Vagina (tissue), 2 donors: ENCODE data around the gene RHBDL3. TPM values are rescaled to one million over a fixed set of nuclear protein-coding genes. Genes with fewer than 3 reads are reported as not detected.

Experiments
- DNase-seq, 2 donors: peaks; one replicate each; pipeline ENCODE4 v3.0.0-alpha.2; 2017; ENCODE audit errors: extremely low spot score in 2 of 2
- H3K27ac ChIP-seq: fragments of 200-600 bp; sonication (generic); one replicate; pipeline ENCODE4 v1.5.1; 2019
- H3K27me3 ChIP-seq: fragments of 200-600 bp; sonication (generic); one replicate; pipeline ENCODE4 v1.5.1; 2019
- H3K36me3 ChIP-seq, 2 donors: fragments of 200-600 bp; sonication (generic); one replicate each; pipeline ENCODE4 v1.5.1; 2017 to 2019
- H3K4me1 ChIP-seq: fragments of 200-600 bp; sonication (generic); one replicate; pipeline ENCODE4 v1.5.1; 2019
- H3K4me3 ChIP-seq, 2 donors: fragments of 200-600 bp; sonication (generic); 1 replicate in 1 of 2; 2 replicates in 1 of 2; pipeline ENCODE4 v1.5.1; 2016 to 2019
- H3K9me3 ChIP-seq: fragments of 200-600 bp; sonication (generic); one replicate; pipeline ENCODE4 v1.5.1; 2019
- POLR2A ChIP-seq, 2 donors: fragments of 450-650 bp; IDR thresholded peaks; one replicate each; pipeline ENCODE4 v1.6.1; 2017; ENCODE audit warnings: antibody characterized with exemption in 2 of 2, mild to moderate bottlenecking in 2 of 2, moderate library complexity in 2 of 2
- POLR2AphosphoS5 ChIP-seq, 2 donors: sonication (generic); formaldehyde crosslinking; IDR thresholded peaks; one replicate each; pipeline ENCODE4 v1.9.0; 2017; ENCODE audit warnings: antibody characterized with exemption in 2 of 2, mild to moderate bottlenecking in 2 of 2, low read depth in 1 of 2; ENCODE audit not compliant: insufficient read depth in 1 of 2
- intact Hi-C: fragments of 100-400 bp; cut with DNase I; formaldehyde crosslinking; loops from one replicate; pipeline ENCODE4 v1.15.1; 2023
- total RNA-seq: library from RNA; depleted of rRNA; stranded (reverse); fragments of >200 nt; gene quantifications from one replicate; pipeline ENCODE4 v1.2.3, GENCODE V29; 2016
- TF ChIP-seq, protein P1 (sequence below), 3 experiments: fragments of 450-650 bp in 2 of 3; fragments of 200-600 bp in 1 of 3; sonication (generic) in 1 of 3; IDR thresholded peaks; one replicate each; pipeline ENCODE4 v1.5.1; 2017 to 2019; ENCODE audit warnings: antibody characterized with exemption in 3 of 3, mild to moderate bottlenecking in 2 of 3, moderate library complexity in 2 of 3

Gene RHBDL3
- total RNA-seq, 1 donor from 2014 or later = 1.7 TPM

GRCh38 chr17:32264823-32265191 lies 825 bp upstream of the RHBDL3 start:
- DNase-seq = no peak
- TF ChIP-seq POLR2AphosphoS5 (IDR thresholded peaks at IDR 0.05; ENCODE audit: insufficient read depth in 1 of 2, low read depth in 1 of 2) (no peak), POLR2A (IDR thresholded peaks at IDR 0.05) (no peak)
- TF ChIP-seq, protein P1, sequence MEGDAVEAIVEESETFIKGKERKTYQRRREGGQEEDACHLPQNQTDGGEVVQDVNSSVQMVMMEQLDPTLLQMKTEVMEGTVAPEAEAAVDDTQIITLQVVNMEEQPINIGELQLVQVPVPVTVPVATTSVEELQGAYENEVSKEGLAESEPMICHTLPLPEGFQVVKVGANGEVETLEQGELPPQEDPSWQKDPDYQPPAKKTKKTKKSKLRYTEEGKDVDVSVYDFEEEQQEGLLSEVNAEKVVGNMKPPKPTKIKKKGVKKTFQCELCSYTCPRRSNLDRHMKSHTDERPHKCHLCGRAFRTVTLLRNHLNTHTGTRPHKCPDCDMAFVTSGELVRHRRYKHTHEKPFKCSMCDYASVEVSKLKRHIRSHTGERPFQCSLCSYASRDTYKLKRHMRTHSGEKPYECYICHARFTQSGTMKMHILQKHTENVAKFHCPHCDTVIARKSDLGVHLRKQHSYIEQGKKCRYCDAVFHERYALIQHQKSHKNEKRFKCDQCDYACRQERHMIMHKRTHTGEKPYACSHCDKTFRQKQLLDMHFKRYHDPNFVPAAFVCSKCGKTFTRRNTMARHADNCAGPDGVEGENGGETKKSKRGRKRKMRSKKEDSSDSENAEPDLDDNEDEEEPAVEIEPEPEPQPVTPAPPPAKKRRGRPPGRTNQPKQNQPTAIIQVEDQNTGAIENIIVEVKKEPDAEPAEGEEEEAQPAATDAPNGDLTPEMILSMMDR (IDR thresholded peaks at IDR 0.05) = no peak
- Histone ChIP-seq H3K4me3 (peak overlapping the region; percentile 67 to 97), H3K9me3 (no peaks in the 10 kb centered on the region), H3K36me3 (no peaks in the 10 kb centered on the region), H3K27me3 (no peaks in the 10 kb centered on the region), H3K27ac (peak overlapping the region; percentile 70), H3K4me1 (peaks cover 34% of the 10 kb centered on the region)
- intact Hi-C loops = no loop called here

DNA sequence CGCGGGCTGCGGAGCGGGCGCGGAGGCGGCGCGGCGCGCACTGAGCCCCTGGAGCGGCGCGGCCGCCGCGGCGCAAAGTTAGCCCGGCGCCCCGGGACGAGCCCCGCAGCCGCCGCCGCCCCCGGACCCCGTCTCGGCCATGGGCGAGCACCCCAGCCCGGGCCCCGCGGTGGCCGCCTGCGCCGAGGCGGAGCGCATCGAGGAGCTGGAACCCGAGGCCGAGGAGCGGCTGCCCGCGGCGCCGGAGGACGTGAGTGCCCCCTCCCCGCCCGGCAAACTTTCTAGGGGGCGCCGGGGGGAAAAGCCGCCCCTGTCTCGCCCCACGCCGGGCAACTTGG lies 388 bp downstream of the RHBDL3 start:
- Histone ChIP-seq H3K9me3 (no peaks in the 10 kb centered on the region), H3K27me3 (no peaks in the 10 kb centered on the region), H3K4me1 (peaks cover 34% of the 10 kb centered on the region), H3K4me3 (peak overlapping the region; percentile 67 to 97), H3K36me3 (no peaks in the 10 kb centered on the region), H3K27ac (peak overlapping the region; percentile 72)
- intact Hi-C loops = no loop called here
- TF ChIP-seq POLR2AphosphoS5 (IDR thresholded peaks at IDR 0.05; ENCODE audit: insufficient read depth in 1 of 2, low read depth in 1 of 2) = no peak
- TF ChIP-seq, protein P1 (IDR thresholded peaks at IDR 0.05) = no peak
- TF ChIP-seq POLR2A (IDR thresholded peaks at IDR 0.05) = no peak
- DNase-seq = no peak

GRCh38 chr17:32266389-32267301 lies 1.0 kb downstream of the RHBDL3 start:
- Histone ChIP-seq H3K27me3 (no peaks in the 10 kb centered on the region), H3K4me1 (peaks cover 34% of the 10 kb centered on the region), H3K36me3 (no peaks in the 10 kb centered on the region), H3K4me3 (peak overlapping the region; percentile 67 to 97), H3K27ac (peak overlapping the region; percentile 72), H3K9me3 (no peaks in the 10 kb centered on the region)
- TF ChIP-seq, protein P1 (IDR thresholded peaks at IDR 0.05) = no peak
- no peak for TF ChIP-seq POLR2A (IDR thresholded peaks at IDR 0.05)
- TF ChIP-seq POLR2AphosphoS5 (IDR thresholded peaks at IDR 0.05; ENCODE audit: insufficient read depth in 1 of 2, low read depth in 1 of 2) = no peak
- intact Hi-C loops = no loop called here
- DNase-seq = no peak

- Histone ChIP-seq H3K36me3 (no peaks in the 10 kb centered on the region), H3K9me3 (no peaks in the 10 kb centered on the region), H3K27ac (no peak overlapping the region), H3K4me1 (peaks cover 34% of the 10 kb centered on the region), H3K27me3 (no peaks in the 10 kb centered on the region), H3K4me3 (no peak overlapping the region)
- TF ChIP-seq POLR2A (IDR thresholded peaks at IDR 0.05) (no peak), POLR2AphosphoS5 (IDR thresholded peaks at IDR 0.05; ENCODE audit: insufficient read depth in 1 of 2, low read depth in 1 of 2) (no peak)
- TF ChIP-seq, protein P1 (IDR thresholded peaks at IDR 0.05) = no peak
- DNase-seq = no peak
- intact Hi-C loops = no loop called here
Measured at GRCh38 chr17:32267690-32268205, 2.1 kb downstream of the RHBDL3 start.

GRCh38 chr17:32268734-32269288 lies 3.2 kb downstream of the RHBDL3 start:
- intact Hi-C loops = no loop called here
- H3K27ac ChIP-seq = no peak overlapping the region
- H3K4me1 ChIP-seq = peaks cover 34% of the 10 kb centered on the region
- no peaks in the 10 kb centered on the region for H3K27me3 ChIP-seq
- TF ChIP-seq, protein P1 (IDR thresholded peaks at IDR 0.05) = no peak
- TF ChIP-seq POLR2AphosphoS5 (IDR thresholded peaks at IDR 0.05; ENCODE audit: insufficient read depth in 1 of 2, low read depth in 1 of 2) (no peak), POLR2A (IDR thresholded peaks at IDR 0.05) (no peak)
- no peaks in the 10 kb centered on the region for H3K9me3 ChIP-seq
- no peaks in the 10 kb centered on the region for H3K36me3 ChIP-seq
- no peak overlapping the region for H3K4me3 ChIP-seq
- no peak for DNase-seq
